HG03469 (cell line): ENCODE measurements around the gene NAGA.
"Not testable (repeated sequence)": the region's sequence is repeated elsewhere in the genome, so short reads cannot be mapped to it uniquely, and the experiment has no call there.

Experiments
- ATAC-seq: cut with Tn5 transposase; IDR thresholded peaks from one replicate; pipeline ENCODE4 v1.9.1; 2021; ENCODE audit warnings: mild to moderate bottlenecking, moderate library complexity, moderate number of reproducible peaks; ENCODE audit not compliant: unreplicated experiment

The NAGA gene

DNA sequence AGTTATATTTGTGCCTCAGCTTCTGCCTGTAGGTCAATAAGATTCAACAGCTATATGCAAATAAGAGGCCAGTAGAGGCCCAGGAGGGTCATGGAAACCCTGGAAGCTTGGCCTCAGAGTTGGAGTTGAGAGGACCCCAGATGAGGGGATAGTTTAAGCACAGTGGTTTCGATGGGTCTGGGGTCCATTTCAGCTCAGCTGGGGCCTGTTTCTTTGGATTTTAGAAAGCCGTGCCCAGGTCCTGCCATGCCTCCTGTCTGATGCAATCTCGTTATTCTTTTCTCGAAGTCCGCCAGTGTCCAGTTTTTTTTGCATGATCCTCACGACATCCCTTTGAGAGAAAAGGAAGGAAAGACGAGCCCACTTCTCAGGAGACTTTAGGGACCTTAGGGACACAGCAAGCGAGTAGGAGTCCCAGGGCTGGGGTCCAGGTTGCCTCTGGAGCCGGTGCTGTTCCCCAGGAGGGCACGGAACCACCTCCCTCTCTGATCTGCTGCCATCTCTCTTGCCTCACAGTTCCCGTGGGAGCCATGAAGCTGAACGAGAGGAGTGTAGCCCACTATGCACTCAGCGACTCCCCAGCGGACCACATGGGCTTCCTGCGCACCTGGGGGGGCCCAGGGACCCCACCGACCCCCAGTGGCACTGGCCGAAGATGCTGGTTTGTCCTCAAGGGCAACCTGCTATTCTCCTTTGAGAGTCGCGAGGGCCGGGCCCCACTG is 6.3 kb upstream of the NAGA start:
- ATAC-seq: no peak

DNA sequence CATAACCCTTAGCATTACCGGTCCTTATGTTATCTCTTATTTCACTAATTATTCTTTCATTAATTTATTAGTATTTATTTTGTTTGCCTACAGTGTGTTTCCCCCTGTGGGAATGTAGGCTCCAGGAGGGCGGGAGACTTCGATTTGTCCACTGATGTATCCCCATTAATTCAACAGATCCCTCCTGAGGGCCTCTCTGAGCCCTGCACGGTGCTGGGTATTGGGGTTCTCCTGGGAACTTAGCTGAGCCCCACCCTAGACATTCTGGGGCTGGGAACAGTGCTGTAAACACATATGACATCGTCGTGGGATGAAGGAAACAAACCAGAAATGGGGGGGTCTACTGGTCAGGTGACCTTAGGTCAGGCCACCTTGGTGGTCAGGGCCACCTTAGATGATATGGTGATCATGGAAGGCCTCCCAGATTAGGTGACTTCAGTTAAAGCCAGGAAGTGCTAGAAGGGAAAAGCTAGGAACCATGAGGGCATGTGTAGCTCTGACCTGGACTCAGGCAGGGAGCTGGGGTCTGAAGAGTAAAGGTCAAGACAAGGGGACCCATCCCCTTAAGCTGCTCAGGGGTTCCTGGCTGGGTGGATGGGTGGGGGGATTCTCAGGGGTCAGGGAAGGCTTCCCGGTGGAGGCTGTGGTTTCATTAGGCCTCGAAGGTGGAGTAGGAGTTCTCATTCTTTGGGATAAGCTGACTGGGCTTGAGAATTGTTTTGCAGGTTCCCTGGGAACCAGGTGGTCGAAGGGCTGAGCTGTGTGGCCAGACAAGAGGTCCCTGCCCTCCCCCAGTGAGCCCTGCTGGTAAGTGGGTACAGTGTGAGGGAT is 4.4 kb upstream of the NAGA start:
- ATAC-seq: no peak

DNA sequence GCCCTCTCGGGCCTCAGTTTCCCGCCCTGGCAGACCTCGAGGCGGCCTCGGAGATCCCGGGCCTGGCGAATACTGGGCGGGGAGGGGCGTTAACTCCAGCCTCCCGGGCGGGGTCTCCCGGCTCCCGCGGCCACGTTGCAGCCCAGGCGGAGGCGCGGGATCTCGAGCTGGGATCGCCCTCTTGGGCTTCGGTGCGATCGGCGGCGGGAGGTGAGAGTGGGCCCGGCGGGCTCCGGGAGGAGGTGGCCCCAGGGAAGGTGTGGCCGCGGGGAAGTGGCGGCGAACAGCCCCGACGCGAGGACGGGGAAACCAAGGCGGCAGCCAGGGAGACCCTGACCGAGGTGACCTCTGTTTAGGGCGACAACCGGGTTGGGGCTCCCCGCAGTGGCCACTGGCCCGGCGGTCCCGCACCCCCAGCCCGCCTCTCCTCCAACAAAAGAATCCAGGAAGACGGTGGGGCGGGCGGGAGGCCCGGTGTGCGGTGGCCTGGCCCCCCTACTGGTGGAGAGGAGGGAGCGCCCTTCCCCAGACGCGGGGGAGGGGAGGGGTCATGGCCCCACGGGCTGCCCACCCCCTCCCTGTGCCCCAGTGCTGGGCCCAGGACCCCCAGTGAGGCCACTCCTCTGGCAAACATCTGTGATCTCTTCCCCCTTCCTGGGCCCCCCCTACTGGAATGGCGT is 3.7 kb upstream of the NAGA start, which contains the start of gene PHETA2:
PHETA2 (plus strand) TSS at position 117 of the 680 bp plus-strand sequence. CDS start 3,046 bp downstream, outside the sequence.
- no peak for ATAC-seq

DNA sequence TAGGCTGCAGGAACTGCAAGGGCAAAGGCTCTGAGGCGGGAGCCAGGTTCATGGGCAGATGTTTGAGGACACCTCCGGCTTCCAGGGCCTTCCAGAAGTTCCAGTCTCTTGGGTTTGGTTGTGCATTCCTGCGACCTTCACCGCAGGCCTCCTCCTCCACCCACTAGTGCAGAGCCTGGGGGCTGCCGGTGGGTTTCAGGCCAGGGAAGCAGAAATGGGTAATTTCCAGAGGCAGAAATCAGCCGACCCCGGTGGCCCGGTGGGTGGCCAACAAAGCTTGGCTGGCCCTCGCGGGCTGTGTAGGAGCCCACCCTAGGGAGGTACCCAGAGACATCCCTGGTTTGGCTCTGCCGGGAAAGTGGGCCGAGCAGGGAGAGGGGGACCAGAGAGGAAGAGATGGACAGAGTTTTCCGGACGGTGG is 3.0 kb upstream of the NAGA start:
- no peak for ATAC-seq

DNA sequence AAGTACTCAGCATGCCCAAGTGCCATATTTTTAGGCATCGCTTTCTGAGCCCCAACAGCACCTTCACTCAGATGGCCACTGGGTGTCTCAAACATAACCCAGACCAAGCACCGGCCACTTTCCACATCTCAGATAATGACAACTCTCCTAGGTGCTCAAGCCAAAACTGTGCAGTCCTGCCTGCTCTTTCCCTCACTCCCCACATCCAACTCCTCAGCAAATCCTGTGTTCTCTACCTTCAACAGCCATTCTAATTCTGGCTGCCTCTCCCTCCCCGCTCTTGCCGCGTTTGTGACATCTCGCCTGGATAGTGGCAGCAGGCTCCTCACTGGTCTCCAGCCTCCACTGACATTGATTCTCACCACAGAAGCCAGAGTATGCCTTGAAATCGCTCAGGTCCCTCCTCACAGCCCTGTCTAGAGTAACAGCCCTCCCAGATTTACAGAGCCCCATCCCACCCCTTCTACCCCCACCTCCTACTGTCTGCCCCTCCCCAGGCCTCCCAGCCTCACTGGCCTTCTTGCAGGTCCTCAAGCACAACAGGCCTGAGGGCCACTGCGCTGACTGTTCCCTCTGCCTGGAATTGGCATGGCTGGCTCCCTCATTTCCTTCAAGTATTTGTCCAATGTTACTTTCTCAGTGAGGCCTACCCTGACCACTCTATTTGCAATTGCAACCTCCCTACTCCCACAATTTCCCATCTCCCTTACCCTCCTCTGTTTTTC is 2.2 kb upstream of the NAGA start:
- ATAC-seq: no peak

DNA sequence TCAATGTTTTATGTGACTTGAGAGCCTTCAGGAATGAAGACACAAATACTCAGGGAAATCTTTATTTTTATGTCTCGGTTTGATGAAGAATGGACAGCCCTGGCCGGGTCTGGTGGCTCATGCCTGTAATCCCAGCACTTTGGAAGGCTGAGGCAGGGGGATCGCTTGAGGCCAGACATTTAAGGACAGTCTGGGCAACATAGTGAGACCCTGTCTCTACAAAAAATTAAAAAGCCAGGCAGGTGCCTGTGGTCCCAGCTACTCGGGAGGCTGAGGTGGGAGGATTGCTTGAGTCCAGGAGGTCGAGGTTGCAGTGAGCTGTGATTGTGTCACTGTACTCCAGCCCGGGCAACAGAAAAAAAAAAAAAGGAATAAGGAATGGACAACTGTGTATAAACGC is 896 bp upstream of the NAGA start:
- not testable (repeated sequence) for ATAC-seq

DNA sequence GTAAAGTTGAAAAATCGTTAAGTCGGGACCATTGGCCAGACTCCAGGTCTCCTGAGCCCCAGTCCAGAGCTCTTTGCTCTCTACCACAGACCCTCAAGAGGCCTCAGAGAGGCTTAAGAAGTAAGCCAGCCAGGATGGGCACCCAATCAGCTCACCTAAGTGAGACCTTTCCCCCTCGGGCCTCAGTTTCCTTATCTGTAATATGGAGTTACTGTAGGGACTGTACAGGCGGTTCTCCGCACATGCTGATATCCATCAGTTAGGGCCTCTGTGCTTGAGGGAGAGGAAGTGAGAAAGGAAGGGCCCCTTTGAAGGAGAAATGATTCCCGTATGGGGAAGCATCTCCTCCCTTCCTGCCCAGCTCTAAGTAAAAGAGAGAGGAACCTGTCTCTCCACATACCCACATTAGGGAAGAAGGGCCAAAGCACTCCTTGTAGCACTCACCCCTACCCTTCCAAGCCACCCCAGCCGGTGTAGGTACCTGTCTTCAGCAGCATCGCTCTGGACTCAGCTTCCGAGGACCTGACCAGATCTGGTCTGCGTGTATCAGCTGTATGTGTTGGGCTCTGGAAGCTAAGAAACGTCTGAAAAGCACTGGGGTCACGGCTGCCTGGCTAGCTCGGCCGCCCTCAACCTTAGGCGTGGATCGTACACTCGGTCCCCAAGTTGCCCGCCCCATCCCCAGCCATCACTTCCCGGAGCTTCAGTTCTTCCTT is 653 bp downstream of the NAGA start:
- ATAC-seq: no peak

DNA sequence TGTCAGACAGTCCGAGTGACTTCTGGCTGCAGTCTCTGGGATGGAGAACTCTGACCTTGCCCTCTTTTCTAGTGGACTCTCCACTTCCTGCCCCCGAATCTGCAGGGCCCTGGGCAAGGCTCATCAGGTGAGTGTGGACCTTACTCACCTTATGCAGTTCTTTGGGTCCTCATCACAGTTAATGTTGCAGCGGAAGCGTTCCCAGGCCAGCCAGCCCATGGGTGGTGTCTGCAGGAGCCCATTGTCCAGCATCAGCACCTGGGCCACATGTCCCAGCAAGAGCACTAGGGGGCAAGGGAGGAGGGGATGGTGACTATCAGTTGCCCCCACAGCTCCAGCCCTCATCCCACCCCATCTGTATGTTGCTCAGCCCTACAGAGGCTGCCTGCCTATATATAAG is 2.3 kb downstream of the NAGA start:
- ATAC-seq: no peak

DNA sequence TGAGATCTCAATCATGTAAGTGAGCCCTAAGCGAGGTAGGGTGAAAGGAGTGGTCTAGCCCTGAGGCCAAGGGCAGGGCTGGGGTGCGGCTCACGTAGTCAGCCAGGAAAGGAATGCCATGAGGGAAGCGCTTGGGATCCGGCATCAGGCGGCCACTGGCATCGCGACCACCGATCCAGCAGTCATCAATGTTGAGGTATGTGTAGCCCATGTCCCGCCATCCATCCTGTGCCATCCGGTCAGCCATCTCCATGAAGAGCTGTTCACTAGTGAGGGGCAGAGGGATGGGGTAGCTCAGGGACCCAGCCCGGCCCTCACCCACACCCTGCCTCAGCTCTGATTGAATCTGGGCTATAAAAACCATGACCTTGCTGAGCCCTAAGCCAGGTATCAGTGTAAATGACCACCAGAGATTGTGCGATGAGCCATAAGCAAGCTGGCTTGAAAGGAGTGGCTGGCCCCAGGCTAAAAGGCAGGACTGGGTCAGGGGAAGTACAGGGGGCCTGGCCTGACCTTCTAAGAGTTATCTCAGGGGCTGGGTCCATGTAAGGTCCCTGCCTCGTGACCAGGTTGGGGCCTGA is 2.9 kb downstream of the NAGA start:
- ATAC-seq: no peak

DNA sequence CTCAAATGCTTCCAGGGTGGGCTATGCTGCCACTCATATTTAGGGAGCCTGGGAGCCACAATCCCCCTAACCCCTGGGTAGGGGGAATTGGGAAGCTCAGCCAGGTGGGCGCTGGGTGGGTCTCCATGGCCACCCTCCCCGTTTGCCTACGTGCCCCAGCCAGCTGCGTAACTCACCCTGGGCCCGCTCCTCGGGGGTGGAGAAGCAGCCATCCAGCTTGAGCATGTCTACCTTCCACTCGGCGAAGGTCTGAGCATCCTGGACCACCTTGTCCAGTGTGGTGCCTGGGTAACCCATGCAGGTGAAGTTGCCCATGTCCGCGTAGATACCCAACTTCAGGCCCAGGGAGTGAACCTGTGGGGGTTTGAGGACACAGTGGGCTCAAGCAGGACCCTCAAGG is 3.7 kb downstream of the NAGA start:
- no peak for ATAC-seq

DNA sequence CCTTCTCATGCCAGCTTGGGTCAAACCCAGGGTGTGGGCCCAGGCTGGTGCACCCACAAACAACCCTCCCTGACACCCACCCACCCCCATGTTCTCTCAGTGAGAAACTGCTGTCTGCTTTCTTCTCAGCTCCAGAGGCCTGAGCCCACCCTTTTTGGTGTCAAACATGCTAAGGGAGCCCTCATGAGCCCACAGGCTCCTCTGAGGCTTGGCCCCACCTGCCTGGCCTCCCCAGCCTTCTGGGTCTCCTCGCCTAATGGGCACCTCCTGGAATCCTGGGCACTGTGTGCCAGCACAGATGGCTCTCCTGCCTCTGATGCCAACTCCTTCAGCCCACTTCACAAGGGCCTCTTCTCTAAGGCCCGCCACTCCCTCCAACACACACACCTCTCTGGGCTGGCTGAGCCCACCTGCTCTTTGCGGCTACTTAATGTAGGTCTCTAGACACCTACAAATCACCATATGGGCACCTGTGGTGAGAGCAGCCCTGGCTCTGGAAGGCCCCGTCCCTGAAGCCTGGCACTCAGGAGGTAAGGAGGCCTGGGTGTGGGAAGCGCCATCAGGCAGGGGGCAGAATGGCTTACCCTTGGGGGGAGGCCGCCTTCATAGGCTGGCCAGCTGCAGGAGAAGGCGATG is 4.4 kb downstream of the NAGA start:
- no peak for ATAC-seq

DNA sequence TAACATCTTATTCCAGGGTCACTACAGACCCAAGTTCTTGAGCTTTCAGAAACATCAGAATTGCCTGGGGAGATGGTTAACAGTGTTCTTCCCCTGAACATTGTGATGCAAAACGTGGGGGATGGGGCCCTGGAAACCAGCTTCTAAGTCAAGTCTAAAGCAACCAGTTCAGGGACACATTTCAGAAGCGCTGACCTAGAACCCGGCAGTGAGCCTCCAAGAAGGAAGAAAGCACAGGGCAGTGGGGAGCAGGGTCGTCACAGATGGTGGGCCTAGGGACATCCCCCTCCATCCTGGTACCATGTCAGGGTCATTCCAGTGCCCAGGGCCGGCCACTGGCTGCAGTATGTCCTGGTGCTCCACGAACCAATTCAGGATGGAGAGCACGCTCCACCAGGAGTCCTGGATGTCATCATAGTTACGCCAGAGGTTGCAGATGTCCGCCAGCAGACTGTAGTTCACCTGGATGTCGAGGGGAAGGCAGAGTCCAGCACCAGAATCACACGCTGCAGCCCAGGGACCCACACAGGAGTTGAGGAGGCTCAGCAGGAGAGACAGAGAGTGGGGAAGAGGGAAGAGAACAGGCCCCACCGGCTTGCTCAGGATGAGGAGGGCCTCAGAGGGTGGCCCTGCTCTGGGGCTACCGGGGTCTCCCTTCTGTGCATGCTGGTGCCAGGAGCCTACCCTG is 5.0 kb downstream of the NAGA start:
- no peak for ATAC-seq

DNA sequence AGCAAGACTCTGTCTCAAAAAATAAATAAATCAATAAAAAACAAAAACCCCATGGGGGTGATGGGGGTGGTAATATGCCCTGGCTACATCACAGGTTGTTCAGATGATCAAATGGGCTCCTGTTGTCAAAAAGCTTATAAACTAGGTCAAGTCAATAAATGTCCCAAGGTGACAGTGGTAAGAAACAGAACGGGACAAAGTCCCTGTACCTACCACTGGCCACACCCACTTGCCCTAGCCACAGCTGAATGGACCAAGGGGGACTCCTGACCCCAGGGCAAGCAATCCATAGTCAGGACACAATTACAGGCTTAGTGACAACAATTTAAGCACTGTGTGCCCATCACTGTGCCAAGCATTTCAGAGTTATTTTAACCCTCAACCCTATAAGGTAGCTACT is 6.0 kb downstream of the NAGA start:
- ATAC-seq: no peak

DNA sequence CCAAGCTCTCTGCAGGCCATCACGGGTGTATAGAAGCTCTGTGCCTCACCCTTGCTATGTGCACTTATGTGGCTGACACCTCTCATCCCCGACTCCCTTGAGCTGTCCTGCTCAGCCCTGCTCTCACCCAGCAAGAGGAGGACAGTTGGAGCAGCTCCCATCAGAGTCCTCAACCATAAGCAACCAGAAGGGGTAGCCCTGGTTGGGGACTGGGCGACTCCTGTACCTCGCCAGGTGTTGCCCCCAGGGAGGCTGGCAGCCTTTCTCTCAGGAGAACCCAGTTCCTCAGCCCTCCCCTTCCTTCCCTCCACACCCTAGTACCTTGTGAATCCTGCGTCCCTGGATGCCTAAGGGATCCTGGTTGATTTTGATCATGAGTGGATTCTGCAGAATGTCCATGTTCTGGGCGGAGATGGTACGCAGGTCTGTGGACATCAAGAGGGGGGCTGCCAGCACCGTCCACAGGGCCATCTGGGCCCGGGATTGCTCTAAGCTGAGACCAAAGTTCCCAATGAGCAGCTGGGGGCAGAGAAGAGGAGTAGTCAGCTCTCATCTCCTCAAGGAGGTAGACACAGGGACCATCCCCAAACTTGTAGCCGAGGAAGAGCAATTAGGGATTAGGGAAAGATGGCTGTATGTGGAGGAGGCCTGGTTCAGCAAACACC is 8.0 kb downstream of the NAGA start:
- no peak for ATAC-seq

DNA sequence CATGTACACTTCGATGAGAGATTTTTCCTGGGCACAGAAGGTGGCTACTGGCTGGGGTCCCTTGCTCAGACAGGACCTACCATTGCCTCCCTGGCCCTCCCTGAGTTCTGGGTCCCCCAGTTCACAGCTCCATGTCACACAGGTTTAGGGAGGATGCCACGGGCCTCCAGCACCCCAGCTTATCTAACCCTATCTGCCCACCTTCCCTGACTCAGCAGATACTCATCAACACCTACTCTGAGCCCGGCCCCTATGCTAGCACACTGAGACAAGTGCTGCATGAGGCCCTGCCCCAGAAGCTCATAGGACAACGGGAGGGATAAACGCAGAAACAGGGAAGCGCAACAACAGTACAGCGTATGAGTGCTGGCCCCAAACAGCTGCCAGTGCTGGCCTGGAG is 9.6 kb downstream of the NAGA start:
- ATAC-seq: no peak

DNA sequence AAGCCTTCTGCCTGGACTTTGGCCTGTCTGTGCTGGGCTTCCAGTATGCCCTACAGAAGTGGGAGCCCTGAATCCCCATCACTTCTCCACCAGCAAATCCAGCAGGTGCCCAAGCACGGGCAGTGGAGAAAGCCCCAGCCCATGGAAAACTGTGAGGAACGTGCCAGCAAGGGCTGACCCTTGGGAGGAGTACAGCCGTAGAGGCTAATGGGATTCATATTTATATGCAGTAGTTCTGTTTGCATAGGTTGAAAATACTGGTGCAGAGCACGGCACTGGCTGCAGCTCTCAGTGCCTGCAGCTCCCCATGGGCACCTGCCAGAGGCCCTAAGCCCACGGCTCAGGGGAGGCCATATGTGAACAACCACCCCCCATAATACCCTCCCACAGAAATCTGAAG is 10.1 kb downstream of the NAGA start:
- ATAC-seq: no peak

DNA sequence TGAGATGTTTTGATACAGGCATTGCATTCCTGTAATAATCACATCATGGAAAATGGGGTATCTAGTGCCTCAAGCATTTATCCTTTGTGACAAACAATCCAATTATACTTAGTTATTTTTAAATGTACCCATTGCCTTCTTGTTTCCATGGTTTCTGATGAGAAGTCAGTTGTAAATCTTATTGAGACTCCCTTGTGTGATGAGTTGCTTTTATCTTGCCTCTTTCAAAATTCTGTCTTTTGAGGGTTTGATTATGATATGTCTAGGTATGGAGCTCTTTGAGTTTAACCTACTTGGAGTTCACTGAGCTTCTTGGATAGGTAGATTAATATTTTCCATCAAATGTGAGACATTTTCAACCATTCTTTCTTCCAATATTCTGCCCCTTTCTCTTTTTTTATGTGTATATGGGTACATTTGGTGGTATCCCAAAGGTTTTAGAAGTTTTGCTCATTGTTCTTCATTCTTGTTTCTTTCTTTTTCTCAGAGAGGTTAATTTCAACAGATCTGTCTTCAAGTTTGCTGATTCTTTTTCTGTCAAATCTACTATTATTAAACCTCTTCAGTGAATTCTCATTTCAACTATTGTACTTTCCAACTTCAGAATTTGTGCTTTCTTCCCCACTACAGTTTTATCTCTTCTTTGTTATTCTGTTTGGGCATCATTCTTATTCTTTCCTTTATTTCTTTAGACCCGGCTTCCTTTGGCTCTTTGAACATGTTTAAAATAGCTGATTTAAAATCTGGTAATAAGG is 13.7 kb downstream of the NAGA start:
- ATAC-seq: no peak

DNA sequence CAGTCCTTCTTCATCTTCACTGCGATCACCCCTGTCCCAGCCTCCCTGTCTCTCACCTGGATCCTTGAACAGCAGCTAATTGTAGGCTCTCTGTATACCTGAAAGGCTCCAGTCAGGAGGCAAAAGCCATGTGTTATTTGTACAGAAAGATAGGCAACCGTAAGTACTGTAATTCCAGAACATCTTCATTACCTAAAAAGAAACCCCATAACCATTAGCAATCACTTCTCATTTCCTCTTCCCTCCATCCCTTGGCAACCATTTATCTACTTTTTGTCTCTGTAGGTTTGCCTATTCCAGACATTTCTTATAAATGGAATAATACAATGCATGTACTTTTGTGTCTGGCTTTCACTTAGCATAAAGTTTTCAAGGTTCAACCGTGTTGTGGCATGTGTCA is 17.8 kb downstream of the NAGA start:
- ATAC-seq: no peak
